Activated CD8-positive, alpha-beta T cell treated with anti-CD3 and anti-CD28 coated beads for 36 hours (primary cell): ENCODE results near the gene MGP. TPM values are rescaled to one million over a fixed set of nuclear protein-coding genes. Genes with fewer than 3 reads are reported as not detected.

ENCODE experiments used
- ATAC-seq: fragments of 200-7000 bp; cut with Tn5 transposase; one replicate; pipeline ENCODE4 v1.10.0; 2021; ENCODE audit warnings: mild to moderate bottlenecking, moderate library complexity
- CTCF ChIA-PET: fragments of 350-600 bp; sonication (Branson Sonifier 250); formaldehyde crosslinking; loops from one replicate; lab custom pipeline; 2021; ENCODE audit warnings: antibody characterized with exemption; lab: Charles Lee
- POLR2A ChIA-PET: fragments of 350-600 bp; sonication (Branson Sonifier 250); formaldehyde crosslinking; loops from one replicate; lab custom pipeline; 2021; ENCODE audit warnings: antibody characterized with exemption; lab: Charles Lee
- DNase-seq: peaks from one replicate; pipeline ENCODE4 v3.0.0-alpha.2; 2020
- H3K27ac Mint-ChIP-seq: one replicate; pipeline ENCODE4 v1.8.0; 2021; ENCODE audit warnings: mild to moderate bottlenecking, mixed read lengths
- H3K27me3 Mint-ChIP-seq: one replicate; pipeline ENCODE4 v1.8.0; 2021; ENCODE audit warnings: mixed read lengths
- H3K36me3 Mint-ChIP-seq: one replicate; pipeline ENCODE4 v1.8.0; 2021; ENCODE audit warnings: low read depth, mixed read lengths
- H3K4me1 Mint-ChIP-seq: one replicate; pipeline ENCODE4 v1.8.0; 2021; ENCODE audit warnings: low read depth, mixed read lengths
- H3K4me3 Mint-ChIP-seq: one replicate; pipeline ENCODE4 v1.8.0; 2021; ENCODE audit warnings: mild to moderate bottlenecking, moderate library complexity, mixed read lengths
- H3K9me3 Mint-ChIP-seq: one replicate; pipeline ENCODE4 v1.8.0; 2021; ENCODE audit warnings: mixed read lengths
- CTCF ChIP-seq: fragments of 200-600 bp; IDR thresholded peaks from one replicate; pipeline ENCODE4 v1.8.0; 2022; ENCODE audit warnings: antibody characterized with exemption, mild to moderate bottlenecking
- intact Hi-C: fragments of 100-400 bp; cut with micrococcal nuclease; formaldehyde crosslinking; loops from one replicate; pipeline ENCODE4 v1.10.0; 2022
- total RNA-seq, 2 experiments: library from RNA; stranded (reverse); gene quantifications; one replicate each; pipeline ENCODE4 v1.2.3, GENCODE V29; 2021

MGP gene
- total RNA-seq, 2 experiments from 2014 or later: not detected

DNA sequence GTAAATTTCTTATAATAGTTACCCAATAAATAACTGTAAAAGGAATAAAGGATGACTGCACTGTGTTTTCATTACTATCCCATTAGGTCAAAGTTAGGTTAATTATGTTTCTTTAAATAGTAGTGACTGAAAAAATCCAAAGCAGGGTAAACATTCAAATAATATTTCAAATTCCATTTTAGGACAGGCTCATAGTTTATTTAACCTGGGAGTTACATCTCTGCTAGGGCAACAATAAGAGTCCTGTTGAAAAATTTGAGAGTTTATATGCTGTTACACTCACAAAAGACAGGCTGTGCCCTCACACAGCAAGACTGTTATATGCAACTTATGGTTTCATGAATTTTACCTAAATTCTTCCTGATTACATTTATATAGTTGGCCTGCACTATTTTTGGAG lies 44.6 kb upstream of the MGP start:
- peaks cover 32% of the 10 kb centered on the region for H3K36me3 Mint-ChIP-seq
- H3K9me3 Mint-ChIP-seq: no peaks in the 10 kb centered on the region
- ChIA-PET POLR2A (no interaction called here), CTCF (no interaction called here)
- TF ChIP-seq CTCF: no peak
- intact Hi-C loops: no loop called here
- ATAC-seq (no peak), DNase-seq (no peak)
- no peak overlapping the region for H3K4me3 Mint-ChIP-seq
- peaks cover 6% of the 10 kb centered on the region for H3K4me1 Mint-ChIP-seq
- H3K27ac Mint-ChIP-seq: no peak overlapping the region
- no peaks in the 10 kb centered on the region for H3K27me3 Mint-ChIP-seq

DNA sequence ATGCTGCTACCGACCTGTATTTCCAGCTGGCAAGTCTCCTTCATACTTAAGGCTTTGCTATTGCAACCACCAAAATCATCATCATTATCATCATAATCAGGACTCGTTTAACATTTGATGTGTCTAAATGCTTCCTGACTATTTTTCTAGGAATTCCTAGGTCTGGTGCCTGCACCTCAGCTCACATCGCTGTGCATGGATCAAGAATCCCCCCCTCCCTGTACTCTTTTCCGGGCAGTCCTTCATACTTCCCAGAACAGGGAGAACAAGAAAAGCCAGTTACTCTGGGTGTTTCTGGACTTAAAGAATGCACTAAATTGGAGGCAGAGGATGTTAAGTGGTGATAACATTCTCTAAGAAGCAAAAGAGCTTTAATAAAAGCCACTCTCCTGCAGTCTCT lies 43.3 kb upstream of the MGP start:
- H3K4me1 Mint-ChIP-seq: peaks cover 4% of the 10 kb centered on the region
- CTCF ChIA-PET: interaction anchor here (2.4 kb wide), 1 partner anchor 9 kb away, joined by 6 read pairs; the partner anchor contains the start of gene ERP27
- no peaks in the 10 kb centered on the region for H3K27me3 Mint-ChIP-seq
- DNase-seq: no peak
- no peak overlapping the region for H3K4me3 Mint-ChIP-seq
- H3K36me3 Mint-ChIP-seq: peaks cover 26% of the 10 kb centered on the region
- no peak for TF ChIP-seq CTCF
- POLR2A ChIA-PET: no interaction called here
- intact Hi-C loops: no loop called here
- no peak for ATAC-seq
- no peaks in the 10 kb centered on the region for H3K9me3 Mint-ChIP-seq
- no peak overlapping the region for H3K27ac Mint-ChIP-seq

DNA sequence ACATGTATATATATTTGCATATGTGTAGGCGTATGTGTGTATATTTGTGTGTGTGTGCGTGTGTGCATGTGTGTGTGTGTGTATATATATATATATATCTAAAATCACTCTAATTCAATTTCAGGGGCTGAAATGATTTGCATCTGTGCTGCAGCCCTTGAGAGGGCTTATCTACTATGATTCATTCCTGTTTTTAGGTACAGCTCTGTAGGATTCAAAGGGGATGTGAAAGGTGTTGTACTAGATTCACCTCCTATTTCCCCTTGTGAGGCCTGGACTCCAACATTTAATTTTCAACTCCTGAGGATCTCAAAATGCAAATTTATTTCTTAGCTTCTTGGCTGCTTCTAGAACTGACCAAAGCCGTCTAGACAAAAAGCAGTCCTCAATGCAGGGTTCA lies 41.6 kb upstream of the MGP start:
- peaks cover 11% of the 10 kb centered on the region for H3K36me3 Mint-ChIP-seq
- H3K4me3 Mint-ChIP-seq: no peak overlapping the region
- H3K27me3 Mint-ChIP-seq: no peaks in the 10 kb centered on the region
- TF ChIP-seq CTCF: no peak
- intact Hi-C loops: no loop called here
- H3K9me3 Mint-ChIP-seq: no peaks in the 10 kb centered on the region
- POLR2A ChIA-PET: interaction anchor here (1.0 to 1.5 kb wide), 3 partner anchors 11 to 27 kb away, joined by 3 to 8 read pairs (median 6); partner anchors contain the start of gene ERP27
- no peaks in the 10 kb centered on the region for H3K4me1 Mint-ChIP-seq
- DNase-seq (no peak), ATAC-seq (no peak)
- no peak overlapping the region for H3K27ac Mint-ChIP-seq
- CTCF ChIA-PET: interaction anchor here (0.7 to 2.4 kb wide), 5 partner anchors 11 to 82 kb away, joined by 3 to 6 read pairs (median 3); partner anchors contain the start of gene ERP27

- Mint-ChIP-seq H3K4me1 (peaks cover 17% of the 10 kb centered on the region), H3K36me3 (peaks cover 22% of the 10 kb centered on the region)
- DNase-seq: no peak
These were observed 38.9 kb upstream of the MGP start for GRCh38 chr12:14924541-14924940.

DNA sequence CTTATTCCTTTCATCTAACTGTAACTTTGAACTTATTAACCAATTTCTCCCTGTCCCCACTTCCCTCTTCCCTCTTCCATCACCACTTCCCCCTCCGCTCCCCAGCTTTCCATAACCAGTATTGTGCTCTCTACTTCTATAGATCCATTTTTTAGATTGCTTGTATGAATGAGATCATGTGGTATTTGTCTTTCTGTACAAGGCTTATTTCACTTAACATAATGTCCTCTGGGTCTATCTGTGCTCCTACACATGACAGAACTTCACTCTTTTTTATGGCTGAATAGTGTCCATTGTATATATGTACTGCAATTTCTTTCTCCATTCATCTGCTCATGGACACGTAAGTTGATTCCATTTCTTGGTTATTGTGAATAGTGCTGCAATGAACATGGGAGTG lies 38.3 kb upstream of the MGP start:
- H3K27ac Mint-ChIP-seq: no peak overlapping the region
- ChIA-PET POLR2A (interaction anchor here (0.7 kb wide), 1 partner anchor 33 kb away, joined by 3 read pairs; no protein-coding TSS in a partner anchor), CTCF (no interaction called here)
- H3K9me3 Mint-ChIP-seq: no peaks in the 10 kb centered on the region
- no peak for TF ChIP-seq CTCF
- peaks cover 27% of the 10 kb centered on the region for H3K36me3 Mint-ChIP-seq
- DNase-seq (no peak), ATAC-seq (no peak)
- intact Hi-C loops: no loop called here
- no peak overlapping the region for H3K4me3 Mint-ChIP-seq
- no peaks in the 10 kb centered on the region for H3K27me3 Mint-ChIP-seq
- peaks cover 21% of the 10 kb centered on the region for H3K4me1 Mint-ChIP-seq

More at GRCh38 chr12:14924541-14924940, 38.9 kb upstream of the MGP start:
- ATAC-seq: no peak
- ChIA-PET POLR2A (no interaction called here), CTCF (no interaction called here)
- H3K4me3 Mint-ChIP-seq: no peak overlapping the region
- no peaks in the 10 kb centered on the region for H3K27me3 Mint-ChIP-seq
- intact Hi-C loops: no loop called here
- TF ChIP-seq CTCF: no peak
- H3K27ac Mint-ChIP-seq: no peak overlapping the region
- no peaks in the 10 kb centered on the region for H3K9me3 Mint-ChIP-seq
